Loucy (cell line): Measurements from ENCODE around the gene COX6A1.

ENCODE experiments used
- CTCF ChIP-seq: fragments of 200-600 bp; sonication (generic); conservative IDR thresholded peaks from 2 replicates; pipeline ENCODE4 v1.5.1; 2014; ENCODE audit warnings: mild to moderate bottlenecking, antibody characterized with exemption, low read length
- EZH2phosphoT487 ChIP-seq: fragments of 200-600 bp; IDR thresholded peaks from 2 replicates; pipeline ENCODE4 v1.6.1; 2018; ENCODE audit warnings: antibody characterized with exemption, mild to moderate bottlenecking, moderate library complexity, borderline replicate concordance

- no peak for TF ChIP-seq CTCF
- no peak for TF ChIP-seq EZH2phosphoT487
These were observed 30.5 kb downstream of the COX6A1 start for GRCh38 chr12:120468325-120468820.
